ENCODE measurements around the gene UTP15.

UTP15 gene

GRCh38 chr5:73529081-73529480 is 36.5 kb upstream of the UTP15 start:
- TF ChIP-seq CTCF (conservative IDR thresholded peaks at IDR 0.05; ENCODE audit: low read depth): no peak
- DNase-seq (ENCODE audit: low spot score): no peak
- H3K27ac ChIP-seq: no peak overlapping the region
- CTCF ChIA-PET: no interaction called here
- POLR2A ChIA-PET (ENCODE audit: low non-redundant PET): no interaction called here

- no peak for DNase-seq (ENCODE audit: low spot score)
- H3K27ac ChIP-seq: no peak overlapping the region
- ChIA-PET CTCF (interaction anchor here (0.6 to 0.8 kb wide), 3 partner anchors 10 to 39 kb away, joined by 3 to 4 read pairs (median 3); no protein-coding TSS in a partner anchor), POLR2A (ENCODE audit: low non-redundant PET) (no interaction called here)
- no peak for TF ChIP-seq CTCF (conservative IDR thresholded peaks at IDR 0.05; ENCODE audit: low read depth)
Observed at GRCh38 chr5:73531356-73531755, 34.2 kb upstream of the UTP15 start.

GRCh38 chr5:73532195-73532594 is 33.3 kb upstream of the UTP15 start:
- POLR2A ChIA-PET (ENCODE audit: low non-redundant PET): no interaction called here
- H3K27ac ChIP-seq: no peak overlapping the region
- TF ChIP-seq CTCF (conservative IDR thresholded peaks at IDR 0.05; ENCODE audit: low read depth): no peak
- DNase-seq (ENCODE audit: low spot score): no peak
- CTCF ChIA-PET: no interaction called here

- ChIA-PET CTCF (interaction anchor here (1.0 kb wide), 1 partner anchor 15 kb away, joined by 3 read pairs; no protein-coding TSS in a partner anchor), POLR2A (ENCODE audit: low non-redundant PET) (no interaction called here)
- no peak overlapping the region for H3K27ac ChIP-seq
- no peak for DNase-seq (ENCODE audit: low spot score)
- no peak for TF ChIP-seq CTCF (conservative IDR thresholded peaks at IDR 0.05; ENCODE audit: low read depth)
Observed at GRCh38 chr5:73534011-73534644, 31.4 kb upstream of the UTP15 start.

GRCh38 chr5:73534971-73535370 is 30.6 kb upstream of the UTP15 start:
- TF ChIP-seq CTCF (conservative IDR thresholded peaks at IDR 0.05; ENCODE audit: low read depth): no peak
- POLR2A ChIA-PET (ENCODE audit: low non-redundant PET): no interaction called here
- CTCF ChIA-PET: interaction anchor here (1.3 kb wide), 1 partner anchor 309 kb away, joined by 5 read pairs; no protein-coding TSS in a partner anchor
- no peak overlapping the region for H3K27ac ChIP-seq
- DNase-seq (ENCODE audit: low spot score): no peak

GRCh38 chr5:73539730-73540129 is 25.8 kb upstream of the UTP15 start:
- ChIA-PET POLR2A (ENCODE audit: low non-redundant PET) (interaction anchor here (0.5 kb wide), 1 partner anchor 577 kb away, joined by 5 read pairs; no protein-coding TSS in a partner anchor), CTCF (interaction anchor here (1.2 to 1.5 kb wide), 2 partner anchors 18 to 85 kb away, joined by 5 to 7 read pairs; no protein-coding TSS in a partner anchor)
- no peak for TF ChIP-seq CTCF (conservative IDR thresholded peaks at IDR 0.05; ENCODE audit: low read depth)
- DNase-seq (ENCODE audit: low spot score): no peak
- H3K27ac ChIP-seq: no peak overlapping the region
